GM12878 (cell line): ENCODE data around the gene EPN1. TPM values are rescaled to one million over a fixed set of nuclear protein-coding genes. Genes with fewer than 3 reads are reported as not detected.

ENCODE experiments used
- ASH2L ChIP-seq: fragments of 300-600, 200-600 bp; sonication (generic); IDR thresholded peaks from 2 replicates; pipeline ENCODE4 v1.6.1; 2017; ENCODE audit warnings: low read depth, mild to moderate bottlenecking, borderline replicate concordance
- ATF7 ChIP-seq: fragments of 450-650 bp; IDR thresholded peaks from 2 replicates; pipeline ENCODE4 v1.6.1; 2016; ENCODE audit warnings: low read depth, mild to moderate bottlenecking
- BACH1 ChIP-seq: fragments of 450-650 bp; IDR thresholded peaks from 2 replicates; pipeline ENCODE4 v1.6.1; 2017; ENCODE audit warnings: mild to moderate bottlenecking, borderline replicate concordance
- BRCA1 ChIP-seq: IDR thresholded peaks from 2 replicates; pipeline ENCODE4 v1.6.1; 2011; ENCODE audit warnings: low read depth, low read length, improper control_type of control experiment
- EP300 ChIP-seq, 2 experiments: fragments of 150-350 bp in 1 of 2; IDR thresholded peaks; 2 replicates each; pipeline ENCODE4 v1.6.1; 2011 to 2012; ENCODE audit warnings: low read depth in 2 of 2, low read length in 2 of 2, borderline replicate concordance in 1 of 2, improper control_type of control experiment in 1 of 2, inconsistent platforms in 1 of 2; ENCODE audit not compliant: control insufficient read depth in 1 of 2
- KLF5 ChIP-seq: fragments of 450-650 bp; IDR thresholded peaks from 2 replicates; pipeline ENCODE4 v1.6.1; 2014; ENCODE audit warnings: mild to moderate bottlenecking; ENCODE audit not compliant: partially characterized antibody
- MEF2B ChIP-seq: fragments of 450-650 bp; IDR thresholded peaks from 2 replicates; pipeline ENCODE4 v1.6.1; 2018; ENCODE audit warnings: mild to moderate bottlenecking, moderate library complexity; ENCODE audit not compliant: partially characterized antibody, poor library complexity, severe bottlenecking
- MYC ChIP-seq: IDR thresholded peaks from 2 replicates; pipeline ENCODE4 v1.6.1; 2011; ENCODE audit warnings: mild to moderate bottlenecking, low read length, moderate library complexity, inconsistent platforms; ENCODE audit not compliant: insufficient read depth, insufficient replicate concordance, insufficient read length, severe bottlenecking
- PAX5 ChIP-seq: IDR thresholded peaks from 2 replicates; pipeline ENCODE4 v1.6.1; 2011; ENCODE audit warnings: low read depth, low read length, borderline replicate concordance
- POLR2A ChIP-seq: IDR thresholded peaks from 2 replicates; pipeline ENCODE4 v1.6.1; 2011; ENCODE audit warnings: low read depth, mild to moderate bottlenecking, low read length
- SREBF2 ChIP-seq: IDR thresholded peaks from 2 replicates; pipeline ENCODE4 v1.6.1; 2012; ENCODE audit warnings: mild to moderate bottlenecking, low read length
- SUPT20H ChIP-seq: IDR thresholded peaks from 2 replicates; pipeline ENCODE4 v1.6.1; 2011; ENCODE audit warnings: low read depth, mild to moderate bottlenecking, low read length, moderate library complexity, borderline replicate concordance; ENCODE audit not compliant: control insufficient read depth
- YY1 ChIP-seq: IDR thresholded peaks from 2 replicates; pipeline ENCODE4 v1.6.1; 2011; ENCODE audit warnings: low read depth, mild to moderate bottlenecking, low read length
- ZNF24 ChIP-seq: fragments of 450-650 bp; IDR thresholded peaks from 2 replicates; pipeline ENCODE4 v1.6.1; 2017; ENCODE audit warnings: antibody characterized with exemption, mild to moderate bottlenecking
- polyA plus RNA-seq, 11 experiments: library from polyadenylated mRNA; depleted of rRNA in 4 of 11; unstranded in 6 of 11; stranded (reverse) in 5 of 11; fragments of >200 nt; fragmentation: Nextera tagmentation in 4 of 11; fragmentation: Illumina TruSeq in 1 of 11; extraction: Ambion mirVana in 4 of 11; extraction: Trizol in 1 of 11; gene quantifications; 1 replicate in 1 of 11; 2 replicates in 10 of 11; pipeline versions ENCODE4 v1.2.1 to v1.2.3, GENCODE V29; 2011 to 2016; ENCODE audit warnings: inconsistent platforms in 2 of 11, missing spikeins in 2 of 11, low read depth in 1 of 11
- total RNA-seq, 4 experiments: library from RNA; depleted of rRNA in 3 of 4; stranded (reverse); fragments of >200 nt in 3 of 4; fragmentation: Illumina TruSeq in 1 of 4; extraction: Trizol in 1 of 4; gene quantifications; 2 replicates each; pipeline versions ENCODE4 v1.2.1 to v1.2.3, GENCODE V29; 2013 to 2021
- TF ChIP-seq, protein P1 (sequence below): fragments of 450-650 bp; IDR thresholded peaks from 2 replicates; pipeline ENCODE4 v1.6.1; 2014; ENCODE audit warnings: mild to moderate bottlenecking
- TF ChIP-seq, protein P2 (sequence below), 3 experiments: IDR thresholded peaks in 2 of 3; conservative IDR thresholded peaks in 1 of 3; 2 replicates each; pipeline ENCODE4 v1.5.1; 2011; ENCODE audit warnings: low read depth in 3 of 3, low read length in 3 of 3, mild to moderate bottlenecking in 3 of 3, control low read depth in 2 of 3, moderate library complexity in 2 of 3, inconsistent platforms in 1 of 3, mixed read lengths in 1 of 3; ENCODE audit not compliant: control insufficient read depth in 2 of 3, insufficient read depth in 1 of 3; ENCODE audit errors: extremely low read depth in 1 of 3
- TF ChIP-seq, protein P3 (sequence below): fragments of 450-650 bp; IDR thresholded peaks from 2 replicates; pipeline ENCODE4 v1.6.1; 2017; ENCODE audit warnings: mild to moderate bottlenecking
- TF ChIP-seq, protein P4 (sequence below): IDR thresholded peaks from 2 replicates; pipeline ENCODE4 v1.6.1; 2012; ENCODE audit warnings: improper control_type of control experiment, low read depth, low read length; ENCODE audit not compliant: insufficient replicate concordance
- TF ChIP-seq, protein P5 (sequence below): fragments of 450-650 bp; IDR thresholded peaks from 2 replicates; pipeline ENCODE4 v1.6.1; 2016; ENCODE audit warnings: mild to moderate bottlenecking

Gene EPN1
- total and polyA plus RNA-seq, 10 of the 15 experiments (the other 5 are each of a cell fraction or from before 2014, with no cell fraction given) = 0.11 to 88.5 (median 10.6) TPM

DNA sequence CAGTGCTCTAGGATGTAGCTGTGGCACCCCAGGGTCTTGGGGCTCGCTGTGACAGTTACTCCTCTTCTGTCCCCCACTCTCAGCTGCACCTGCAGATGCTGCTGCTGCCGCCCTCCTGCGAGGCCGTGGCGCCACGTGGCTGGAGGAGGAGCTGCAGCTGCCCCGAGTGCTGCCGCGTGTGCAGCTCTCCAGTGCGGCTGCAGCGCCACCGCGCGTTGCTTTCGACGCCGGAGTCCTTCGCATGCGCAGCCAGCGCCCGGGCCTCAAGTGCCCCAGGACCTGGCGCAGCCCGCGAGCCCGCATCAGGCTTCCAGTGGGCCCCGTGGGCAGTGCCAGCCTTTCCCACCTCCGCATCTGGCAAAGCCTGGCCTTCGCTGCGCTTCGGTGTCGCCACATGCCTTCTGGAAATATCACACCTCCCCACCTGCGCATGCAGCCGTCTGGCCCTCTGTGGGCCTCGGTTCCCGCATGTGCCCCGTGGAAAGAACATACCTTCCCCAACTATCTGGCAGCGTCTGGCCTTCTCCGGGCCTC lies 34.9 kb upstream of the EPN1 start (continued):
- TF ChIP-seq, protein P1, sequence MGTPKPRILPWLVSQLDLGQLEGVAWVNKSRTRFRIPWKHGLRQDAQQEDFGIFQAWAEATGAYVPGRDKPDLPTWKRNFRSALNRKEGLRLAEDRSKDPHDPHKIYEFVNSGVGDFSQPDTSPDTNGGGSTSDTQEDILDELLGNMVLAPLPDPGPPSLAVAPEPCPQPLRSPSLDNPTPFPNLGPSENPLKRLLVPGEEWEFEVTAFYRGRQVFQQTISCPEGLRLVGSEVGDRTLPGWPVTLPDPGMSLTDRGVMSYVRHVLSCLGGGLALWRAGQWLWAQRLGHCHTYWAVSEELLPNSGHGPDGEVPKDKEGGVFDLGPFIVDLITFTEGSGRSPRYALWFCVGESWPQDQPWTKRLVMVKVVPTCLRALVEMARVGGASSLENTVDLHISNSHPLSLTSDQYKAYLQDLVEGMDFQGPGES = no peak
- TF ChIP-seq BRCA1 = no peak
- no peak for TF ChIP-seq PAX5
- no peak for TF ChIP-seq SREBF2
- TF ChIP-seq, protein P2, sequence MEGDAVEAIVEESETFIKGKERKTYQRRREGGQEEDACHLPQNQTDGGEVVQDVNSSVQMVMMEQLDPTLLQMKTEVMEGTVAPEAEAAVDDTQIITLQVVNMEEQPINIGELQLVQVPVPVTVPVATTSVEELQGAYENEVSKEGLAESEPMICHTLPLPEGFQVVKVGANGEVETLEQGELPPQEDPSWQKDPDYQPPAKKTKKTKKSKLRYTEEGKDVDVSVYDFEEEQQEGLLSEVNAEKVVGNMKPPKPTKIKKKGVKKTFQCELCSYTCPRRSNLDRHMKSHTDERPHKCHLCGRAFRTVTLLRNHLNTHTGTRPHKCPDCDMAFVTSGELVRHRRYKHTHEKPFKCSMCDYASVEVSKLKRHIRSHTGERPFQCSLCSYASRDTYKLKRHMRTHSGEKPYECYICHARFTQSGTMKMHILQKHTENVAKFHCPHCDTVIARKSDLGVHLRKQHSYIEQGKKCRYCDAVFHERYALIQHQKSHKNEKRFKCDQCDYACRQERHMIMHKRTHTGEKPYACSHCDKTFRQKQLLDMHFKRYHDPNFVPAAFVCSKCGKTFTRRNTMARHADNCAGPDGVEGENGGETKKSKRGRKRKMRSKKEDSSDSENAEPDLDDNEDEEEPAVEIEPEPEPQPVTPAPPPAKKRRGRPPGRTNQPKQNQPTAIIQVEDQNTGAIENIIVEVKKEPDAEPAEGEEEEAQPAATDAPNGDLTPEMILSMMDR (IDR thresholded peaks at IDR 0.05 in 2 of 3, conservative IDR thresholded peaks at IDR 0.05 in 1 of 3; ENCODE audit: control insufficient read depth in 2 of 3, extremely low read depth in 1 of 3, insufficient read depth in 1 of 3, low read depth in 3 of 3, low read length in 3 of 3) = peak in 2 of 3 experiments; percentile 8 to 40; a peak in 4 of 6 replicates
- TF ChIP-seq BACH1 = no peak
- TF ChIP-seq ZNF24 = no peak
- TF ChIP-seq YY1 = 0 out of 2 replicates have a peak, but pooled peaks have one; percentile 33
- peak; percentile 26 for TF ChIP-seq MYC
- TF ChIP-seq, protein P3, sequence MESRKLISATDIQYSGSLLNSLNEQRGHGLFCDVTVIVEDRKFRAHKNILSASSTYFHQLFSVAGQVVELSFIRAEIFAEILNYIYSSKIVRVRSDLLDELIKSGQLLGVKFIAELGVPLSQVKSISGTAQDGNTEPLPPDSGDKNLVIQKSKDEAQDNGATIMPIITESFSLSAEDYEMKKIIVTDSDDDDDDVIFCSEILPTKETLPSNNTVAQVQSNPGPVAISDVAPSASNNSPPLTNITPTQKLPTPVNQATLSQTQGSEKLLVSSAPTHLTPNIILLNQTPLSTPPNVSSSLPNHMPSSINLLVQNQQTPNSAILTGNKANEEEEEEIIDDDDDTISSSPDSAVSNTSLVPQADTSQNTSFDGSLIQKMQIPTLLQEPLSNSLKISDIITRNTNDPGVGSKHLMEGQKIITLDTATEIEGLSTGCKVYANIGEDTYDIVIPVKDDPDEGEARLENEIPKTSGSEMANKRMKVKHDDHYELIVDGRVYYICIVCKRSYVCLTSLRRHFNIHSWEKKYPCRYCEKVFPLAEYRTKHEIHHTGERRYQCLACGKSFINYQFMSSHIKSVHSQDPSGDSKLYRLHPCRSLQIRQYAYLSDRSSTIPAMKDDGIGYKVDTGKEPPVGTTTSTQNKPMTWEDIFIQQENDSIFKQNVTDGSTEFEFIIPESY = peak; percentile 70; the same call in 1 of the 2 replicates
- TF ChIP-seq ATF7 = no peak
- TF ChIP-seq POLR2A = peak; percentile 62
- TF ChIP-seq SUPT20H = no peak
- TF ChIP-seq ASH2L = no peak
- TF ChIP-seq, protein P4, sequence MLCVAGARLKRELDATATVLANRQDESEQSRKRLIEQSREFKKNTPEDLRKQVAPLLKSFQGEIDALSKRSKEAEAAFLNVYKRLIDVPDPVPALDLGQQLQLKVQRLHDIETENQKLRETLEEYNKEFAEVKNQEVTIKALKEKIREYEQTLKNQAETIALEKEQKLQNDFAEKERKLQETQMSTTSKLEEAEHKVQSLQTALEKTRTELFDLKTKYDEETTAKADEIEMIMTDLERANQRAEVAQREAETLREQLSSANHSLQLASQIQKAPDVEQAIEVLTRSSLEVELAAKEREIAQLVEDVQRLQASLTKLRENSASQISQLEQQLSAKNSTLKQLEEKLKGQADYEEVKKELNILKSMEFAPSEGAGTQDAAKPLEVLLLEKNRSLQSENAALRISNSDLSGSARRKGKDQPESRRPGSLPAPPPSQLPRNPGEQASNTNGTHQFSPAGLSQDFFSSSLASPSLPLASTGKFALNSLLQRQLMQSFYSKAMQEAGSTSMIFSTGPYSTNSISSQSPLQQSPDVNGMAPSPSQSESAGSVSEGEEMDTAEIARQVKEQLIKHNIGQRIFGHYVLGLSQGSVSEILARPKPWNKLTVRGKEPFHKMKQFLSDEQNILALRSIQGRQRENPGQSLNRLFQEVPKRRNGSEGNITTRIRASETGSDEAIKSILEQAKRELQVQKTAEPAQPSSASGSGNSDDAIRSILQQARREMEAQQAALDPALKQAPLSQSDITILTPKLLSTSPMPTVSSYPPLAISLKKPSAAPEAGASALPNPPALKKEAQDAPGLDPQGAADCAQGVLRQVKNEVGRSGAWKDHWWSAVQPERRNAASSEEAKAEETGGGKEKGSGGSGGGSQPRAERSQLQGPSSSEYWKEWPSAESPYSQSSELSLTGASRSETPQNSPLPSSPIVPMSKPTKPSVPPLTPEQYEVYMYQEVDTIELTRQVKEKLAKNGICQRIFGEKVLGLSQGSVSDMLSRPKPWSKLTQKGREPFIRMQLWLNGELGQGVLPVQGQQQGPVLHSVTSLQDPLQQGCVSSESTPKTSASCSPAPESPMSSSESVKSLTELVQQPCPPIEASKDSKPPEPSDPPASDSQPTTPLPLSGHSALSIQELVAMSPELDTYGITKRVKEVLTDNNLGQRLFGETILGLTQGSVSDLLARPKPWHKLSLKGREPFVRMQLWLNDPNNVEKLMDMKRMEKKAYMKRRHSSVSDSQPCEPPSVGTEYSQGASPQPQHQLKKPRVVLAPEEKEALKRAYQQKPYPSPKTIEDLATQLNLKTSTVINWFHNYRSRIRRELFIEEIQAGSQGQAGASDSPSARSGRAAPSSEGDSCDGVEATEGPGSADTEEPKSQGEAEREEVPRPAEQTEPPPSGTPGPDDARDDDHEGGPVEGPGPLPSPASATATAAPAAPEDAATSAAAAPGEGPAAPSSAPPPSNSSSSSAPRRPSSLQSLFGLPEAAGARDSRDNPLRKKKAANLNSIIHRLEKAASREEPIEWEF = no peak
- TF ChIP-seq MEF2B = no peak
- TF ChIP-seq EP300 (IDR thresholded peaks at IDR 0.05; ENCODE audit: borderline replicate concordance in 1 of 2, control insufficient read depth in 1 of 2, low read depth in 2 of 2, low read length in 2 of 2) = no peak
- TF ChIP-seq, protein P5, sequence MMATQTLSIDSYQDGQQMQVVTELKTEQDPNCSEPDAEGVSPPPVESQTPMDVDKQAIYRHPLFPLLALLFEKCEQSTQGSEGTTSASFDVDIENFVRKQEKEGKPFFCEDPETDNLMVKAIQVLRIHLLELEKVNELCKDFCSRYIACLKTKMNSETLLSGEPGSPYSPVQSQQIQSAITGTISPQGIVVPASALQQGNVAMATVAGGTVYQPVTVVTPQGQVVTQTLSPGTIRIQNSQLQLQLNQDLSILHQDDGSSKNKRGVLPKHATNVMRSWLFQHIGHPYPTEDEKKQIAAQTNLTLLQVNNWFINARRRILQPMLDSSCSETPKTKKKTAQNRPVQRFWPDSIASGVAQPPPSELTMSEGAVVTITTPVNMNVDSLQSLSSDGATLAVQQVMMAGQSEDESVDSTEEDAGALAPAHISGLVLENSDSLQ = no peak
- TF ChIP-seq KLF5 = no peak
